ENCODE measurements around the gene RAB42.
"Not testable (repeated sequence)": the region's sequence is repeated elsewhere in the genome, so short reads cannot be mapped to it uniquely, and the experiment has no call there.

RAB42 gene, protein sequence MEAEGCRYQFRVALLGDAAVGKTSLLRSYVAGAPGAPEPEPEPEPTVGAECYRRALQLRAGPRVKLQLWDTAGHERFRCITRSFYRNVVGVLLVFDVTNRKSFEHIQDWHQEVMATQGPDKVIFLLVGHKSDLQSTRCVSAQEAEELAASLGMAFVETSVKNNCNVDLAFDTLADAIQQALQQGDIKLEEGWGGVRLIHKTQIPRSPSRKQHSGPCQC

DNA sequence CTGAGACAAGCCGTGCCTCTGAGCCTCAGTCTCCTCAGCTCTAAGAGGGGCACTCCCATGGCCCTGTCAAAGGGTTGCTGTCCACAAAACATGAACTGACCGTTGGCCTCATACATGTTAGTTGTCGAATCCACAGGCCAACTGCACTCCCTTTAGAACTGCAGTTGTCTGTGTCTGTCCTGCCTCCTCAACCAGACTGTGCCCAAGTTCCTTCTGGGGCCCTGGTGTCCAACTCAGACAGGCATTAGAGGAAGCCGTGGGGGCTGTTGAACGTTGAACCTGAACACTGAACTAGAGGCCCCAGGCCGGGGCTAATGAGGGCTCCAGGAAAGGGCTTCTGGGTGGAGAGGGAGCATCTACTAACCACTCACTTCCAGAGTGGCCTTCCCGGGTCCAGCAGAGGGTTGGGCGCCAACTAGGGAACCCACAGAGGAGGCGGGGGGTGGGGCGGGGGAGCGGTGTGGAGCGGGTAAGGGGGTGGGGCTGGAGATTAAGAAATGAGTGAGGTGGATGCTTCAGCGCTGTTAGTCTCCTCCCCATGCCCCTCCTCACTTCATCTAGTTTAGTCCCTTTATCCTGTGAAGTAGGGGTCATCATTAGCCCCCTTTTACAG is at the start of gene RAB42:
Gene RAB42 (plus strand): TSS at position 558 of the 613 bp plus-strand sequence. CDS start 247 bp downstream, outside the sequence.
- DNase-seq (ENCODE audit: extremely low read depth in 1 of 2, low read depth in 1 of 2): no peak

DNA sequence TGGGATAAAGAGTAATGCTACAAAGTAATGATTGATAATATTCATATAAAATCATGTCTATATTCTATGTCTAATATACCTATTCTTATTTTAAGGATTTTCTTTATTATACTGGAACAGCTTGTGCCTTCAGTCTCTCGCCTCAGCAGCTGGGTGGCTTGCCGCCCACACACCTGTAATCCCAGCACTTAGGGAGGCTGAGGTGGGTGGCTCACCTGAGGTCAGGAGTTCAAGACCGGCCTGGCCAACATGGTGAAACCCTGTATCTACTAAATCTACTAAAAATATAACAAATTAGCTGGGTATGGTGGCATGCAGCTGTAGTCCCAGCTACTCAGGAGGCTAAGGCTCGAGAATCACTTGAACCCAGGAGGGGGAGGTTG is 46.8 kb upstream of the RAB42 start:
- DNase-seq (ENCODE audit: extremely low read depth in 1 of 2, low read depth in 1 of 2): no peak

DNA sequence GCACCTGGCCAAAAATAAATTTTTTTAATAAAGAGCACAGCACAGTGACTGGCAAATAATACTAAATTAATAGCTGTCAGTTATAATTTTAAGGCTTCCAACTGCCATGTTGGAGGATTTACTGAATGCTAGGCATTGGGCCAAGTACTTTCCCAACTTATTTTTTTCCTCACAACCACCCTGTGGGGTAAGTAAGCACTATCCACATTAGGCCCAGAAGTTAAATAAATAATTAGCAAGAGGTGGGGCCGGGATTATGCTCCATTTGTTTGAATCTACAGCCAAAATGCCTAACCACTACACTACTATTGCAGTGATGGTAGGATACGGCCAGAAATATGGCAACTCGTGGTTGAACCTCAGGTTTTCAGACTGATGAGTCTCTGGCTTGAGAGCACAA is 43.7 kb upstream of the RAB42 start:
- no peak for DNase-seq (ENCODE audit: extremely low read depth in 1 of 2, low read depth in 1 of 2)

DNA sequence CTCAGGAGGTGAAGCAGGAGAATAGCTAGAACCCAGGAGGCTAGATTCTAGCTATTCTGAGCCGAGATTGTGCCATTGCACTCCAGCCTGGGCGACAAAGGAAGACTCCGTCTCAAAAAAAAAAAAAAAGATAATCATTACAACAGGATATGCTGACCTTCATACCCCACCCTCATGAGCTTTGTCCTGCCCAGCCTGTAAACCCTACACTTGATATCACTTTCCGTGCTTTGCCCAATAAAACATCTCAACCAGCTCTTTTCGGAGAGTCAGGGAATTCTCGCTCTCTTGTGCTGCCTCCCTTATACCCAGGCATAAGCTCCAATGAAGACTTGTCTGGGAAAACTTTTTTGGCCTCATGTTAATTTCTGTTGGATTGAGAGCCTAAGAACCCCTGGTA is 40.7 kb upstream of the RAB42 start:
- DNase-seq (ENCODE audit: extremely low read depth in 1 of 2, low read depth in 1 of 2): no peak

DNA sequence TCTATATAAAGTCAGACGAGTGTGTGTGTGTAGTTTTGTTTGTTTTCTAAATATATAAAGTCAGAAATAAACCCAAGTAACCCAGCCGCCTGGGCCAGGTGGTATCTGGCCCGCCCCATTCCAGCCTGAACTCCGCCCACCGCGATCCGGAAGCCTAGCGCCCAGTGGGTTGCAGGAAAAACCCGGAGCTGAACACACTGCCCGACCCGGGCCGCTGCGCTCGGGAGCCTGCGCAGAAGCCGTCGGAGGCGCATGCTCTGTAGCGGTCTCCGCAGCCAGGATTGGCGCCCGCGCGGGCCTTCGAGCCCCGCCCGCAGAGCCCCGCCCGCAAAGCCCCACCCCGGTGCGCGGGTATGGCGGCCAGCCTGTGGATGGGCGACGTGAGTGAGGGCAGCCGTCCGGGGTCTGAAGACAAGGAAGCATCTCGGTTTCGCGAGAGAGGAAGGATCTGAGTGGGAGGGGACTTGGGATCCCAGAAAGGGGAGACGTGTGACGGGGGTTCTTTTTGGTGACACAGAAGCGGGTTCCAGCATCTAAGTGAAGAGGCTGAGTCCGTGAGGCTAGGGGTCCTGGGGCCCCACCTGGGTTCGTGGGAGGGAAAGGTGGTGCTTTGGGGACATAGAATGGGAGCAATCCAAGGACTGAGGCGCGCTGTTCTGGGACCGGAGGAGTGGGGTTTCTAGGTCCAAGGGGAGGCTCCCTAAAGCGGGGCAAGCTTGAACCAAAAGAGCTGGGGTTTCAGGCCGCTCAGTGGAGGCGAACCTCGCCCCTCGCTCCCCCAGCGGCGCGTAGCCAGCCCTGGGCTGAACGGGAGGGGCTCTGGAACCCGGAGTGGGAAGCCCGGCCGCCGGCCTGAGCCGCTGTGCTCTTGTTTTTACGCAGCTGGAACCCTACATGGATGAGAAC is 39.1 kb upstream of the RAB42 start, which contains the start of gene TRNAU1AP:
Gene TRNAU1AP (plus strand): TSS at position 328 of the 906 bp plus-strand sequence. CDS start 26 bp downstream, at position 354.
- DNase-seq (ENCODE audit: extremely low read depth in 1 of 2, low read depth in 1 of 2): peak; percentile 95 to 96

DNA sequence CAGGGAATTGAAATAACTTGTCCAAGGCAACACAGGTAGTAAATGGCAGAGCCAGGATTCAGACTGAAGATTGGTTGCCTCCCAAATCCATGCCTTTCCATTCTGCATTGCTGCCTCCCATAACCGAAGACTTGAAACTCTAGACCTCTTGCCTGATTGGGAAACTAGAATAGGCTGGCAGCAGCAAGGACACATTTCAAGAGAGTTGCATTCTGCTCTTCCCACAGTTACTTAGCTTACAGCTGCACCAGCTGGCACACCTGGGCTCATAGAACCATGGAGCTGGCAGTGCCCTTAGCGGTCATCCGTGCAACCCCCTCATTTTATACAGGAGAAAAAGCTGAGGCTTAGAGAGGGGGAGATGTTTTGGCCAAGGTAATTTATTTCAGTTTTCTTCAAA is 31.2 kb upstream of the RAB42 start:
- DNase-seq (ENCODE audit: extremely low read depth in 1 of 2, low read depth in 1 of 2): no peak

DNA sequence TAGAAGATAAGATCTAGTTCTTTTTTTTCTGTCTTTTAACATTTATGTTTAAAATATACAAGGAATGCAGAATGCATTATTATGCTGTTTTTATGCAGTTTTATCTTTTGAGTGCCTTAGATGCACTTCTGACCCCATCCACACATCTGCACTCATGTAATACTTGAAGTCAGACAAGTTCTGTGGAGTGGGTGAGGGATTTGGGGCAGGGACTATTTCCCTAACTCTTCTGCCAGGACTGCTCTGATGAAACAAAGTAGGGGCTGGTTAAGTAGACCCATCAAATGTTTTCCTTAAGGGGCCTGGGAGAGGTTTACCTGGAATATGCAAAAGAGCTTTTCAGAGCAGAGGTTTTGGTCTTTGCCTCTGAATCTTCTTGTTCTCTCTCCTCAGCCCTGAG is 27.8 kb upstream of the RAB42 start:
- no peak for DNase-seq (ENCODE audit: extremely low read depth in 1 of 2, low read depth in 1 of 2)

DNA sequence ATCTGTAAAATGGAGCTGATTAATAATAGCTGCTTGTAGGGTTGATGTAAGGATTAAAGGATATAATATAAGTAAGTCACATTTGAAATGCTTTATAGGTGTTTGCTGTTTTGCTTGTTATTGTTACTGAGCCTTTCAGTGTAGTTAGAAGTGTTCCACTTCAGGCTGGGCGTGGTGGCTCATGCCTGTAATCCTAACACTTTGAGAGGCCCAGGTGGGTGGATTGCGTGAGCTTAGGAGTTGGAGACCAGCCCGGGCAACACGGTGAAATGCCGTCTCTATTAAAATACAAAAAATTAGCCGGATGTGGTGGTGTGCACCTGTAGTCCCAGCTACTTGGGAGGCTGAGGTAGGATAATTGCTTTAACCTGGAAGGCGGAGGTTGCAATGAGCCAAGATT is 27.0 kb upstream of the RAB42 start:
- DNase-seq (ENCODE audit: extremely low read depth in 1 of 2, low read depth in 1 of 2): no peak

DNA sequence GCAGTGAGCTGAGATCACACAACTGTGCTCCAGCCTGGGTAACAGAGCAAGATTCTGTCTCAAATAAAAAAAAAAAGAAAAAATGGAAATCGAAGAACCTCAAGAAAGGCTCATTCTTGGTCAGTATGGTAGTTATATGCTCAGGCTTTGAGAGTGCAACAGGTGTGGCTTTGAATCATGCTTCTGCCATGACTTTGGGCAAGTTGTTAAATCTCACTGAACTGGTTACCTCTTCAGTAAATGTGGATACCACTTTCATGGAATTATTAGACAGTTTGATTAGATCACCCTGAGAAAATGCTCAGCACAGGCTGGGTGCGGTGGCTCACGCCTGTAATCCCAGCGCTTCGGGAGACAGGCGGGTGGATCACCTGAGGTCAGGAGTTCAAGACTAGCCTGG is 26.3 kb upstream of the RAB42 start:
- DNase-seq (ENCODE audit: extremely low read depth in 1 of 2, low read depth in 1 of 2): no peak

DNA sequence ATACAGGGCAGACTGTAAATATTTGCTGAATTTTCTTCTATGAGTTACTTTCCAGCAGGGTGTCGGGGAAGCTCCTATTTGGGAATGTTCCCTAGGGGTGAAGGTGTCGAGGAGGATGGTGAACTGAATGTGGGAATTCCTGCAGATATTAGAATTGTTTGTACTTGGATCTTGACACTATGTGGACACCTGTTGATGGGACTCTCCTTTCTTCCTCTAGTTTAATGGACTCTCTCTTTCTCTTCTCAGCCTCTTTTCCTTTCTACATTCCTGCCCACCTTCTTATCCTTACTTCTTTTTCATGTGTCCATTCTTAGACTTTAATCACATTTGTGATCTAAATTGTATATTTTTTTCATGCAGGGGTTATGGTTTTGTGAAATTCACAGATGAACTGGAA is 25.1 kb upstream of the RAB42 start:
- no peak for DNase-seq (ENCODE audit: extremely low read depth in 1 of 2, low read depth in 1 of 2)

DNA sequence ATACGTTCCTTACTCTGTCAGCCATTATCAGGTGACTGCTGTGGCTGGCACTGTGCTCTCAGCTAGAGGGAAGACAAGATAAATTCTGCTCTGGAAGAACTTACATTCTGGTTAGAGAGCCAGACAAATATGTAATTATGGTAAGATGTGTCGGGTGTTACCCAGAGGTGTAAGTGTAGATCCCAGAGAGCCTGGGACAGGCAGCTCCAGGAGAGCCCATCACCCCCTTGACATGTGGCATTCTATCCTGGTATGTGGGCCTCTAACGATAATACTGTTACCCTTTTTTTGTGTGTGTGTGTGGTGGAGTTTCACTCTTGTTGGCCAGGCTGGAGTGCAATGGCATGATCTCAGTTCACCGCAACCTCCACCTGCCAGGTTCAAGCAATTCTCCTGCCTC is 20.2 kb upstream of the RAB42 start:
- DNase-seq (ENCODE audit: extremely low read depth in 1 of 2, low read depth in 1 of 2): no peak

DNA sequence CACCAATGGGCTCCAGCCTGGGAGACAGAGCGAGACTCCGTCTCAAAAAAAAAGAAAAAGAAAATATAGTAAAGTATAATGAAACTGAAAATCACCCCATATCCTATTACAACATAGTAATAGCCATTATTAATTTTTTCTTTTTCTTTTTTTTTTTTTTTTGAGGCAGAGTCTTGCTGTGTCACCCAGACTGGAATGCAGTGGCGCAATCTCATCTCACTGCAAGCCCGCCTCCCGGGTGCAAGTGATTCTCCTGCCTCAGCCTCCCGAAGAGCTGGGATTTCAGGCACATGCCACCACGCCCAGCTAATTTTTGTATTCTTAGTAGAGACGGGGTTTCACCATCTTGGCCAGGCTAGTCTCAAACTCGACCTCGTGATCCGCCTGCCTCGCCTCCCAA is 19.2 kb upstream of the RAB42 start:
- not testable (repeated sequence) for DNase-seq (ENCODE audit: extremely low read depth in 1 of 2, low read depth in 1 of 2)

DNA sequence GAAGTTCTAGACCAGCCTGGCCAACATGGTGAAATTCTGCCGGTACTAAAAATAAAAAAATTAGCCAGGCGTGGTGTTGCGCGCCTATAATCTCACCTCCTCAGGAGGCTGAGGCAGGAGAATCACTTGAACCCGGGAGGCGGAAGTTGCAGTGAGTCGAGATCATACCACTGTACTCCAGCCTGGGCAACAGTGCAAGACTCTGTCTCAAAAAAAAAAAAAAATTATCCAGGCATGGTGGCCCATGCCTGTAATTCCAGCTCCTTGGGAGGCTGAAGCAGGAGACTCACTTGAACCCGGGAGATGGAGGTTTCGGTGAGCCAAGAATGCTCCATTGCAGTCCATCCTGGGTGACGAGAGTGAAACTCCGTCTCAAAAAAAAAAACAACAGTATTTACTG is 18.5 kb upstream of the RAB42 start:
- DNase-seq (ENCODE audit: extremely low read depth in 1 of 2, low read depth in 1 of 2): no peak

DNA sequence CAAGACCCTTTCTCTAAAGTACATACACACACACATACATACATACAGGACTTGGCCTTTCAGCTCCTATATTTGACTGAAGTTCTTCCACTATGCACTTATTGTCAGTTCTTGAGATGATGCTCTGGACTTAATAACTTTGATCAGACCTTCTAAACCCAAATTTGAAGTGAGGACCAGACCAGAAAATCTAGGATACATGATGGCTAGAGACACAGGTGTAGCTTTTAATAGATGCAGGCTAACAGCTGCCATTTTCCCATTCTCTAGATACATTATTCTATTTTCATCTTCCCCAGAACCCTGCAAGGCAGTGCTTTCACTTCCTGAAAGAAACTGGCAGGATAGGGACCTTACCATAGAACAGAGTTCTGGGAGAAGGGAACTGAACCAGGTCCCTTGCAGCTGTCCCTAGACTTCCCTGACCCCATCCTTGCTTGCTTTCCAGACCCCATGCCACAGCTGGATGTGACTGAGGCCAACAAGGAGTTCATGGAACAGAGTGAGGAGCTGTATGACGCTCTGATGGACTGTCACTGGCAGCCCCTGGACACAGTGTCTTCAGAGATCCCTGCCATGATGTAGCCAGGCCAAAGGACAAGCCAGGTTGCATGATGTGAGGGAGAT is 14.9 kb upstream of the RAB42 start:
- no peak for DNase-seq (ENCODE audit: extremely low read depth in 1 of 2, low read depth in 1 of 2)

DNA sequence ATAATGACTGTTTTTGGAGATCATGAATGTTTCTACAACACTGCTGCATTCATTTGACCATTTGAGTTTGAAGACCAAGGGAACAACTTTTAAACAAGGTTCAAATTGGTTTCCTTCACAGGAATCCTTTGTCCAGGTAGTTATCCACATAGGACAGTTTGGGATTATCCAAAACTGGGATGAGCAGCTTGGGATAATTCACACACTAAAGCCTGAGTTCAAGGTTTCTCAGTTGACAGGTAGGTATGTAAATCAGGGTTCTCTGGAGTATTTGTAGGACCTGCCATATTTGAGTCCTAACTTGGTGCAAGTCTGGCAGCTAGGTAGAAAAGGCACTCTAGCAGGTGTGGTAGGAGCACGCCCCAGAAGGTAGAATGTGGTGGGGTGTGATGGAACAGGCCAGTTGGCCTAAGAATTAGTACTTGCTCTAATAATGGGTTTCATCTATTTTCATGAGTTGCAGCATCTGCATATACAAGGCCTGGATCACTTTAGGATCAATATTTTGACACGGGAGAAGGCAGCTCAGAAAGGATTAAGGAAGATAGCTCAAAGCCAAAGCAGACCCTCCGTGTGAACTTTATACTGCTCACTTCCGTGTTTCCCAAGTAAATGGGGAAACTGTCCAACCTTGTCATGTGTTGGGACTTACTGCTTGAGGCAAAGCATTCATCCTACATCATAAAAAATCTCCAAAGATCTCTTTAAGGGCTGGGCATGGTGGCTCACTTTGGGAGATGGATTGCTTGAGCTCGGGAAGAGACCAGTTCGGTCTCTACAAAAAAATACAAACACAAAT is 14.1 kb upstream of the RAB42 start:
- DNase-seq (ENCODE audit: extremely low read depth in 1 of 2, low read depth in 1 of 2): no peak

DNA sequence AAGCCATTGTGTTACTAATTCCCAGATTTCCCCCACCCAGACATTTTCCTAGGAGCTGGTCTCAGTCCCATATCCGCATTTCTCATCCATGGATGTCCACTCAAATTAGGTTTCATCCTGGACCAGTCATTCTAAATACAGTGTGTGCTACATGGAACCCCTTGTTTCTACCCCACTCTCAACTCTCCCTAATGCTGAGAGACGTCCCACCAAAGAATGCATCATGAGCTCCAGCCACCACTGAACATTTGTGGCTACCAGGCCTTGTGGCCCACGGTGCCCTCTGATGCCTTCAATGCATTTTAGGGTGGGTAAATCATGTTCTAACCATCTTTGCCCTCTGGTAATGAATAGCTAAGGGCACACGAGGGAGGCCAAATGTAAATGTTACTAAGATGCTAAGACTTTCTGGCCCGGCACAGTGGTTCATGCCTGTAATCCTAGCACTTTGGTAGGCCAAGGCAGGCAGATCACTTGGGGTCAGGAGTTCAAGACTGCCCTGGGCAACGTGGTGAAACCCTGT is 13.3 kb upstream of the RAB42 start:
- no peak for DNase-seq (ENCODE audit: extremely low read depth in 1 of 2, low read depth in 1 of 2)

DNA sequence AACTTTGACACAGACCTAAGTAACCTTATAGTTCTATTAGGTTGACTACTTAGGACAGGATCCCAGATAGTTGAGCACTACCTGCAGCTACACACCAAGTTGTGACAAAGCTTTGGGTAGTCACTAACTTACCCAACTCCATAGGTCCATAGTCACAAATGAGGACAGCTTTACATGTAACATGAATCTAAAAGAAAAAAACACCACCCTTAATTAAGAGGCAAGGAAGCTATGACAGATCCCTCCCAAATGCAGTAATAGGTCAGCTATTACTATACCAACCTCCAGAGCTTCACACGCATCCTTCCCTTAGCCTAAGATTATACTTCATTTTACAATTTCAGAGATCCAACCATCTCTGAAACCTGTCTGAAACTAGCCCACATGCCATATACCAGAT is 12.7 kb upstream of the RAB42 start:
- DNase-seq (ENCODE audit: extremely low read depth in 1 of 2, low read depth in 1 of 2): no peak

DNA sequence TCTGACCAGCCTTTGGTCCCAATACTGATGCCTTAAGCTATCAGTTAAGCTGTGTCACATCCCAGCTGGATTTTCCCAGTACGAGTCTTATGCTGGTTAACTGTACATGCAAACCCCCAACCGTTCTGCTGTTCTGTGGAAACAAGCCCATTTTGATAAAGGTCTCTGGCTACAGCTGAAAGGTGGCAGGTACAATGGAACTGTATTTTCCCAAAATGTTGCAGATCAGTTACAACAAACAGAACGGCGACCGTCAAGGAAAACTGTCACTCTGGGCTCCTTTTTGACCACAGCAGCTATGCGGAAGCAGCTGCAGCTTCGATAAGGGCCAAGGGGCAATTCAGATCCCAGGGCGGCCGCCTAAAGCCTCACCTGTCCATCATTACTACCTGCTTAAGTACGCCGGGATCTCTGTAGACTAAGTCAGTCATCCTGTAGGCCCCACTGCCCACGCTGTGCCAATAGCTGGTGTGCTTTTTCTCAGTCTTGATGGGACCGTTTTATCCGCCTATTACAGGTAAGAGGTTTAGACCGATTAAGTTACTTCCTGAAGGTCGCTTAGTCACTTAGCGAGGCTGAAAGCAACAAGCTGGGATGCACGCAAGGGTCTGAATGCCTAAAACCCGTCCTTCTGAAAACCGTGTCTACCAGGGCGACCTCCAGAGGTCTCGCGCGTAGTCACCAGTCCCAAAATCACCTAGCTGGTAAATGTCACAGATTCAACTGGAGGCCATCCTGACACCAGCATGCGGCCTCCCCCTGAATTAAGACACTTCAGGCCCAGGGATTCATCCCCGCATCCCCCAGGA is 11.1 kb upstream of the RAB42 start:
- peak in 1 of 2 donors; percentile 32 for DNase-seq (ENCODE audit: extremely low read depth in 1 of 2, low read depth in 1 of 2)

DNA sequence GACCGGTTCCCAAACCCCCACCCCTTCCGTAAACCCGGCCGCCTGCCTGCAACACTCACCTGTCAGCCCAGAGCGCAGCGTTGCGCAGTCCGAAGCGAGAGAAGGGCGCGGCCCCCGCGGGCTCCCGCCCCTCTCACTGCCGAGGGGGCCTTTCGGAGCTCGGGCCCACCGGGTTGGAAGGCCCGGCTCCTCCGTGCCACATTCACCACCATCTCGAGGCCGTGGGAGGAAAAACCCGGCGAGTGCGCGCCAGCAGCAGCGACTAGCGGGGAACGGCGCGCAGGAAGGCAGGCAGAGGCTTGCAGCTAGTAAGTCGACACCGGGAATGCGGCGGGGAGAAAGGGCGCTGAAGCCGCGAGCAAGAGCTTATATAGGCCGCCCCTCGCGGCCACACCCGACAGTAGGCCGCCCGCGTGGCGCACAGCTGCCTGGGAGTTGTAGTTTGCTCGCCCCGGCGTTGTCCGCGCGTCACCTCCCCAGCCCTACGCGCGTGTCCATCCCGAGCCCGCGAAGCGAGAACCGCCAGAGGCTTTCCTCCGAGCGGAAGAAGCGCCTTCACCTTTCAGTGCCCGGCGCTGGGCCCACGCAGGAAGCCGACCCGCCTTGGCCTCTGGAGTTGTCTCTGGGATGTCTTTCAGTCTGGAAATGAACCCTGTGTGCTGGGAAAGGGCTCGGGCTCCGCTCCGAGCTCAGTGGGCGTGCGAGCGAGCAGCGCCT is 10.4 kb upstream of the RAB42 start:
- DNase-seq (ENCODE audit: extremely low read depth in 1 of 2, low read depth in 1 of 2): peak; percentile 91 to 92
